OCI-LY3 (cell line): ENCODE measurements around the gene SLC38A10.

ENCODE experiments used
- H2AFZ ChIP-seq: fragments of 200-600, 300-600 bp; shearing (Covaris generic); 2 replicates; pipeline ENCODE4 v1.6.0; 2014; ENCODE audit warnings: antibody characterized with exemption, low read depth, low read length
- H3K27ac ChIP-seq: fragments of 200-600, 300-600 bp; sonication (generic); 2 replicates; pipeline ENCODE4 v1.5.1; 2014; ENCODE audit warnings: mild to moderate bottlenecking, low read length, moderate library complexity, mixed read lengths
- H3K27me3 ChIP-seq: fragments of 200-600, 300-600 bp; sonication (generic); 2 replicates; pipeline ENCODE4 v1.6.1; 2014; ENCODE audit warnings: low read depth, low read length, mixed read lengths
- H3K36me3 ChIP-seq: fragments of 200-600, 300-600 bp; sonication (generic); replicated peaks from 2 replicates; pipeline ENCODE3; 2014; ENCODE audit warnings: low read depth, low read length, mixed read lengths
- H3K4me1 ChIP-seq: fragments of 300-600, 200-600 bp; sonication (generic); 2 replicates; pipeline ENCODE4 v1.6.1; 2014; ENCODE audit warnings: low read length, mixed read lengths
- H3K4me2 ChIP-seq: fragments of 200-600, 300-600 bp; sonication (generic); 2 replicates; pipeline ENCODE4 v1.6.1; 2014; ENCODE audit warnings: low read length, mixed read lengths
- H3K4me3 ChIP-seq: fragments of 300-600, 200-600 bp; sonication (generic); 2 replicates; pipeline ENCODE4 v1.5.1; 2014; ENCODE audit warnings: antibody characterized with exemption, mild to moderate bottlenecking, low read length, moderate library complexity
- H3K79me2 ChIP-seq: fragments of 300-600, 200-600 bp; shearing (Covaris generic); 2 replicates; pipeline ENCODE4 v1.6.1; 2014; ENCODE audit warnings: mild to moderate bottlenecking, low read length, mixed read lengths
- H3K9ac ChIP-seq: fragments of 300-600, 200-600 bp; shearing (Covaris generic); 2 replicates; pipeline ENCODE4 v1.6.0; 2014; ENCODE audit warnings: mild to moderate bottlenecking, low read length, moderate library complexity
- H3K9me3 ChIP-seq: fragments of 200-600, 300-600 bp; shearing (Covaris generic); 2 replicates; pipeline ENCODE4 v1.6.1; 2014; ENCODE audit warnings: low read length, mixed read lengths; ENCODE audit not compliant: insufficient read depth
- H4K20me1 ChIP-seq: fragments of 200-600, 300-600 bp; sonication (generic); 2 replicates; pipeline ENCODE4 v1.6.1; 2016; ENCODE audit warnings: low read length, mixed read lengths; ENCODE audit not compliant: insufficient read depth
- CTCF ChIP-seq: fragments of 200-600, 300-600 bp; sonication (generic); IDR thresholded peaks from 2 replicates; pipeline ENCODE4 v1.5.1; 2014; ENCODE audit warnings: antibody characterized with exemption, low read length, low read depth
- EZH2phosphoT487 ChIP-seq: fragments of 200-600 bp; shearing (Covaris generic); IDR thresholded peaks from 2 replicates; pipeline ENCODE4 v1.6.1; 2018; ENCODE audit warnings: antibody characterized with exemption, mixed run types, low read depth

The SLC38A10 gene

GRCh38 chr17:81200695-81201580 lies 94.2 kb downstream of the SLC38A10 start:
- H3K36me3 ChIP-seq, result no peaks in the 10 kb centered on the region
- H3K27ac ChIP-seq, result no peak overlapping the region
- peak; percentile 24; the same call in 1 of the 2 replicates for TF ChIP-seq CTCF
- no peak for TF ChIP-seq EZH2phosphoT487

GRCh38 chr17:81200201-81200600 lies 94.9 kb downstream of the SLC38A10 start:
- H3K9ac ChIP-seq, result no peak overlapping the region
- no peaks in the 10 kb centered on the region for H3K79me2 ChIP-seq
- no peak overlapping the region for H2AFZ ChIP-seq
- H3K27me3 ChIP-seq, result no peaks in the 10 kb centered on the region
- H3K27ac ChIP-seq, result no peak overlapping the region
- no peaks in the 10 kb centered on the region for H3K9me3 ChIP-seq
- H3K4me3 ChIP-seq, result no peak overlapping the region
- no peak for TF ChIP-seq CTCF
- no peak for TF ChIP-seq EZH2phosphoT487
- no peaks in the 10 kb centered on the region for H3K4me1 ChIP-seq
- H3K36me3 ChIP-seq, result no peaks in the 10 kb centered on the region
- H3K4me2 ChIP-seq, result no peak overlapping the region
- no peaks in the 10 kb centered on the region for H4K20me1 ChIP-seq

More at GRCh38 chr17:81200695-81201580, 94.2 kb downstream of the SLC38A10 start:
- Histone ChIP-seq H2AFZ (no peak overlapping the region), H3K9me3 (no peaks in the 10 kb centered on the region), H3K4me3 (no peak overlapping the region), H3K4me2 (no peak overlapping the region), H3K9ac (no peak overlapping the region), H3K4me1 (no peaks in the 10 kb centered on the region), H4K20me1 (no peaks in the 10 kb centered on the region), H3K27me3 (no peaks in the 10 kb centered on the region), H3K79me2 (no peaks in the 10 kb centered on the region)

DNA sequence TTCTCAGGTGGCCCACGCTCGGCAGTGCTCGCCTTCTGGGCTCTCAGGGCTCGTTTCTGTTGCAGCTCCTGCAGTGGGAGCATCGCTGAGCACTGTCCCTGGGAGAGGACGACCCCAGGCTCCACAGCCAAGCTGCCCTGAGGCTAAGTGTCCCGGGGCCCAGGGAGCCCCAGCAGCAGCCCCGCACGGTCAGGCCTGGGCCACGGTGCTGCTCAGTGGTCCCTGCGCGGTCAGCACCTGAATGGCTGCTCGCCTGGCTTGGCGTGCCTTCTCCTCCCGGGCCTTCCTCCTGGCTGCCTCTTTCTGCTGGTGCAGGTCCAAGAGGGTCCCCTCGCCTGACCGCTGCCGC lies 95.7 kb downstream of the SLC38A10 start:
- H3K4me3 ChIP-seq, result no peak overlapping the region
- no peaks in the 10 kb centered on the region for H3K9me3 ChIP-seq
- no peak overlapping the region for H2AFZ ChIP-seq
- no peak overlapping the region for H3K4me2 ChIP-seq
- H3K36me3 ChIP-seq, result no peaks in the 10 kb centered on the region
- H3K27me3 ChIP-seq, result no peaks in the 10 kb centered on the region
- no peak for TF ChIP-seq CTCF
- no peak for TF ChIP-seq EZH2phosphoT487
- no peaks in the 10 kb centered on the region for H3K4me1 ChIP-seq
- no peak overlapping the region for H3K9ac ChIP-seq
- no peak overlapping the region for H3K27ac ChIP-seq
- no peaks in the 10 kb centered on the region for H3K79me2 ChIP-seq
- no peaks in the 10 kb centered on the region for H4K20me1 ChIP-seq

GRCh38 chr17:81198826-81199481 lies 96.2 kb downstream of the SLC38A10 start:
- no peak overlapping the region for H3K27ac ChIP-seq

More at GRCh38 chr17:81198826-81199481, 96.2 kb downstream of the SLC38A10 start:
- Histone ChIP-seq H3K9me3 (no peaks in the 10 kb centered on the region), H2AFZ (no peak overlapping the region), H3K27me3 (no peaks in the 10 kb centered on the region), H3K36me3 (no peaks in the 10 kb centered on the region), H3K4me3 (no peak overlapping the region), H3K4me1 (no peaks in the 10 kb centered on the region), H3K9ac (no peak overlapping the region), H3K4me2 (no peak overlapping the region), H3K79me2 (no peaks in the 10 kb centered on the region), H4K20me1 (no peaks in the 10 kb centered on the region)
- TF ChIP-seq EZH2phosphoT487 (no peak), CTCF (no peak)
